ENCODE results near the gene AARS1. TPM values are rescaled to one million over a fixed set of nuclear protein-coding genes. Genes with fewer than 3 reads are reported as not detected.
"Not testable (repeated sequence)": the region's sequence is repeated elsewhere in the genome, so short reads cannot be mapped to it uniquely, and the experiment has no call there.

AARS1 gene
- total RNA-seq = 73.8 and 78.6 TPM in 2 replicates
- polyA plus RNA-seq = 71.2 and 79.5 TPM in 2 replicates

GRCh38 chr16:70289229-70290094 lies at the start of gene AARS1:
AARS1 (minus strand) TSS chr16:70289506; CDS start chr16:70282763, 6,743 bp downstream.
- H4K20me1 ChIP-seq (ENCODE audit: insufficient read depth, poor library complexity, severe bottlenecking) = peaks cover 21% of the 10 kb centered on the region
- peak within 1 kb of the TSS; percentile 98 for H3K27ac ChIP-seq
- TF ChIP-seq CTCF (IDR thresholded peaks at IDR 0.05; ENCODE audit: poor library complexity) = no peak
- no peak for TF ChIP-seq EZH2phosphoT487 (IDR thresholded peaks at IDR 0.05; ENCODE audit: low read depth, severe bottlenecking, unreplicated experiment)
- no peak for TF ChIP-seq EZH2 (IDR thresholded peaks at IDR 0.05; ENCODE audit: borderline replicate concordance)
- no peaks in the 10 kb centered on the region for H3K9me3 ChIP-seq (ENCODE audit: low read depth)
- no peaks in the 10 kb centered on the region for H3K9me2 ChIP-seq (replicated peaks; ENCODE audit: insufficient read depth)
- whole genome bisulfite sequencing (ENCODE audit: low lambda C conversion rate, missing lambda C conversion rate) = 4% methylated on average over 47 of the region's 53 CpGs
- no peaks in the 10 kb centered on the region for H3K36me3 ChIP-seq (replicated peaks; ENCODE audit: insufficient read depth, low read depth)
- peak within 1 kb of the TSS; percentile 94 for H3K4me2 ChIP-seq
- peak within 1 kb of the TSS; percentile 74 for H3K4me3 ChIP-seq
- H3K27me3 ChIP-seq = no peaks in the 10 kb centered on the region
- peaks cover 9% of the 10 kb centered on the region for H3K4me1 ChIP-seq (ENCODE audit: insufficient read depth)
- DNase-seq (ENCODE audit: low spot score) = peak; percentile 99
- peaks cover 48% of the 10 kb centered on the region for H3K79me2 ChIP-seq
- H2AFZ ChIP-seq = peak within 1 kb of the TSS; percentile 98

- no peaks in the 10 kb centered on the region for H4K20me1 ChIP-seq (ENCODE audit: insufficient read depth, poor library complexity, severe bottlenecking)
- no peak overlapping the region for H2AFZ ChIP-seq
- no peaks in the 10 kb centered on the region for H3K36me3 ChIP-seq (replicated peaks; ENCODE audit: insufficient read depth, low read depth)
- H3K4me2 ChIP-seq = no peak overlapping the region
- no peak overlapping the region for H3K4me3 ChIP-seq
- WGBS (ENCODE audit: low lambda C conversion rate, missing lambda C conversion rate) = 97% methylated on average over 5 of the region's 5 CpGs
- H3K79me2 ChIP-seq = no peaks in the 10 kb centered on the region
- no peaks in the 10 kb centered on the region for H3K9me2 ChIP-seq (replicated peaks; ENCODE audit: insufficient read depth)
- H3K9me3 ChIP-seq (ENCODE audit: low read depth) = no peaks in the 10 kb centered on the region
- TF ChIP-seq CTCF (IDR thresholded peaks at IDR 0.05; ENCODE audit: poor library complexity) = no peak
- no peak for TF ChIP-seq EZH2 (IDR thresholded peaks at IDR 0.05; ENCODE audit: borderline replicate concordance)
- TF ChIP-seq EZH2phosphoT487 (IDR thresholded peaks at IDR 0.05; ENCODE audit: low read depth, severe bottlenecking, unreplicated experiment) = no peak
- H3K4me1 ChIP-seq (ENCODE audit: insufficient read depth) = no peaks in the 10 kb centered on the region
- H3K27ac ChIP-seq = no peak overlapping the region
- H3K27me3 ChIP-seq = no peaks in the 10 kb centered on the region
- no peak for DNase-seq (ENCODE audit: low spot score)
Measured at GRCh38 chr16:70337814-70338213, 48.5 kb upstream of the AARS1 start.

- not testable (repeated sequence) for H3K79me2 ChIP-seq; DNase-seq (ENCODE audit: low spot score); H3K36me3 ChIP-seq (replicated peaks; ENCODE audit: insufficient read depth, low read depth); H3K4me1 ChIP-seq (ENCODE audit: insufficient read depth); H3K4me3 ChIP-seq; H2AFZ ChIP-seq; H3K9me3 ChIP-seq (ENCODE audit: low read depth); H3K27me3 ChIP-seq; H3K4me2 ChIP-seq; H3K9me2 ChIP-seq (replicated peaks; ENCODE audit: insufficient read depth); H4K20me1 ChIP-seq (ENCODE audit: insufficient read depth, poor library complexity, severe bottlenecking); H3K27ac ChIP-seq
- 95% methylated on average over 5 of the region's 12 CpGs for WGBS (ENCODE audit: low lambda C conversion rate, missing lambda C conversion rate)
Measured at GRCh38 chr16:70332728-70333127, 43.4 kb upstream of the AARS1 start.

GRCh38 chr16:70331588-70332358 lies 42.5 kb upstream of the AARS1 start:
- WGBS (ENCODE audit: low lambda C conversion rate, missing lambda C conversion rate) = 81% methylated on average over 9 of the region's 9 CpGs
- TF ChIP-seq EZH2 (IDR thresholded peaks at IDR 0.05; ENCODE audit: borderline replicate concordance) (no peak), CTCF (IDR thresholded peaks at IDR 0.05; ENCODE audit: poor library complexity) (peak; percentile 51), EZH2phosphoT487 (IDR thresholded peaks at IDR 0.05; ENCODE audit: low read depth, severe bottlenecking, unreplicated experiment) (no peak)
- H3K9me3 ChIP-seq (ENCODE audit: low read depth) = no peaks in the 10 kb centered on the region
- DNase-seq (ENCODE audit: low spot score) = no peak
- H3K79me2 ChIP-seq = no peaks in the 10 kb centered on the region
- H3K4me2 ChIP-seq = no peak overlapping the region
- H3K27ac ChIP-seq = no peak overlapping the region
- H3K4me1 ChIP-seq (ENCODE audit: insufficient read depth) = no peaks in the 10 kb centered on the region
- H4K20me1 ChIP-seq (ENCODE audit: insufficient read depth, poor library complexity, severe bottlenecking) = no peaks in the 10 kb centered on the region
- H3K27me3 ChIP-seq = no peaks in the 10 kb centered on the region
- H3K4me3 ChIP-seq = no peak overlapping the region
- H3K9me2 ChIP-seq (replicated peaks; ENCODE audit: insufficient read depth) = no peaks in the 10 kb centered on the region
- no peak overlapping the region for H2AFZ ChIP-seq
- H3K36me3 ChIP-seq (replicated peaks; ENCODE audit: insufficient read depth, low read depth) = no peaks in the 10 kb centered on the region

Measured in hepatocyte (in vitro differentiated cells).